DMS153 (cell line): ENCODE measurements around the gene ZC3HAV1.
"Not testable (repeated sequence)": the region's sequence is repeated elsewhere in the genome, so short reads cannot be mapped to it uniquely, and the experiment has no call there.

Experiments
- DNase-seq: peaks from one replicate; lab custom pipeline; 2025; lab: John Stamatoyannopoulos, UW

The ZC3HAV1 gene

GRCh38 chr7:139112741-139113250, 3.3 kb upstream of the ZC3HAV1 start:
- DNase-seq: no peak

DNA sequence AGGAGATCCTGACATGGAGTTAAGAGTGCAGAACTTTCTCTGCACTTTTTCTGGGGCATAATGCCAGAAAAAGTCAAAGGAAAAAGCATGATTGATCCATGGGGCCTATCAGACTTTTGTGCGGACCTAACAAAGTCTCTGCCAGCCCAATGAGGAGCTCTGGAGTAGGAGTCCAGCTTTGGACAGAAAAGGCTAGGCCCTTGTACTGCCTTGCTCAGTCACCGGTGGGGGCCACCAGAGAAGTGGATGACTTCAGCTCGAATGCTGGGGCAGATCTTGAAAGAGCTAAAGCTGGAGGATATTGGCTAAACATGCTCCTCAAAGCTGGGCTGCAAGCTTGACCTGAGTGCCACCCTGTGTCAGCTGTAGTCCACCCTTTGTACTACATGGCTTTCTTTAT, 2.8 kb upstream of the ZC3HAV1 start:
- DNase-seq: no peak

GRCh38 chr7:139111811-139112301, 2.3 kb upstream of the ZC3HAV1 start:
- no peak for DNase-seq

DNA sequence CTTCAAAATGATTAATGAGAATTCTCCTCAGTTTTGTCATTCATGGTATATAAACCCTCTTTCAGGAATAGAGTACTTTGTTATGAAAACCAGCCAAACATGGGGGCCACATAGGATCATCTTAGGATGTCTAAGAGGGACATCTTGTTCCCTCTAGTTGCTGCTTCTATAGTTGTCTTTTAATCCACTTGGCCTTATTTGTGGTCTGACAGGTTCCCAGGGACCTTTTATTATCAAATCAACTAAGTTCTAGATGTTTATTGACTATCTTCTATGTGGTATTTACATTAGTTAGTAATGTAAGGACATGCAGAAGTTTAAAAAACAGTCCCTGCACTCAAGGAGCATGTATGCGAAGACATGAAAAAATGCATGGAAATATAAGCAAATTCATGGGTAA, 1.6 kb upstream of the ZC3HAV1 start:
- no peak for DNase-seq

DNA sequence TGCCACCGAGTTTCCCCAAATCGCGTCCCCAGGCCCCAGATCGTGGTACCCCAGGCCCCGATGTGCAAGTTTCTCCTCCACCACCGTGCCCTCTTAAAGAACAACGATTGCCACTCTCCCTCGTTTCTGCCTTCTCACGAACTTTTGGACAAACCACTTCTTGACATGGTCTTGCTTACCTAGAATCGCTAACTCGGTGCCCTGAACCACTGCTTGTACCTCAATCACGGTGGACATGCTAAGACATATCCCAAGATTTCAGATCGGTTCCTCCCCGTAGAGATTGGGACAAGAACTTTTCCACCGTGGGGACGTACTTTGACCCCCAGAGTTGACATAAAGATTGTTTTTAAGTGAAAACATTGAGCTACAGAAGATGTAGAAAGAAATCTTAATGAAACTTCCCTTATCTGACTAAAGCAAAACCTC, 477 bp upstream of the ZC3HAV1 start:
- DNase-seq: no peak

- no peak for DNase-seq
These were observed 993 bp downstream of the ZC3HAV1 start for GRCh38 chr7:139108266-139109187.

DNA sequence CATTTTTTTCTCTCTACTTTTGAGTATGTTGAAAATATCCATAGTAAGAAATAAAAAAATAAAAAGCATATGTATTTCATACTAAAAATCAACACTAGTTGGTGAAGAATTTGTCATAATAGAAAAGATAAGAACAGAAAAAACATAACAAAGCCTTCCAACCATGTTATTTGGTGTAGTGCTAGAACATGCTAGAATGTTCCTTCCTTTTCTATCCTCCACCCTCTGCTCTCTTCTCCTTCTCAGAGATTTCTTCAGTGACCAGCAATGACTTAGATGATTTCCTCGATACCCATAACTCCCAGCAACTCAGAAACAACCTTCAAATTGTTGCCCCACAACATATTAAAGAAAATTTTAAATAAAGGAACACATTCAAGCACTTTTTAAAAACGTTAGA, 2.6 kb downstream of the ZC3HAV1 start:
- no peak for DNase-seq

- DNase-seq: not testable (repeated sequence)
These were observed 3.3 kb downstream of the ZC3HAV1 start for GRCh38 chr7:139106227-139106626.

DNA sequence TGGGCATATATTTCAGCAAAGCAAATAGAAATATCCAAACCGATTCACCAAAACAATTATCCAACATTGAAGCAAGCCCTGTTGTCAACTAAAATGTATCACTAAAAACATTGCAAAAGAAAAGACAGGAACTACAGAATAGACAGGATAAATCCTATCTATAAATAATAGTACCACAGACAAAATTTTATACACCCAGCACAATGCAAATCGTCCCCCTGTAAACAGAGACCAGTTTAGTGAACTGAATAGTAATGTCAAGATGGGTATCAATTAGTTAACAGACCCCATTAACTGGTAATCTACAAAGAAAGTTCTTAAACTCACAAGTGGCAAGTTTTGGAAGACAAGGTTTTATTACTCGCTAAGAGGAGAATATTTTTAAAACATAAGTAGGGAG, 4.0 kb downstream of the ZC3HAV1 start:
- no peak for DNase-seq

GRCh38 chr7:139104091-139104450, 5.4 kb downstream of the ZC3HAV1 start:
- DNase-seq: no peak

GRCh38 chr7:139103057-139103815, 6.3 kb downstream of the ZC3HAV1 start:
- no peak for DNase-seq

DNA sequence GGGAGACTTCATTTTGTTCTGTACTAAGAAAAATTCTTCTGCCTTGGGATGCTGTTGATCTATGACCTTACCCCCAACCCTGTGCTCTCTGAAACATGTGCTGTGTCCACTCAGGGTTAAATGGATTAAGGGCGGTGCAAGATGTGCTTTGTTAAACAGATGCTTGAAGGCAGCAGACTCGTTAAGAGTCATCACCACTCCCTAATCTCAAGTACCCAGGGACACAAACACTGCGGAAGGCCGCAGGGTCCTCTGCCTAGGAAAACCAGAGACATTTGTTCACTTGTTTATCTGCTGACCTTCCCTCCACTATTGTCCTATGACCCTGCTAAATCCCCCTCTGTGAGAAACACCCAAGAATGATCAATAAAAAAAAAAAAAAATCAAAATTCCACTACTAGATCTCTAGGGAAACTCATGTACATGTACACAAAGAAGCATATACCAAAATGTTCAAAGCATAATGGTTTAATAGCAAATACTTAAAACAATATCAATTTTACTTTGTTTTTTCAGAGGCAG, 7.8 kb downstream of the ZC3HAV1 start:
- DNase-seq: not testable (repeated sequence)

- no peak for DNase-seq
These were observed 10.2 kb downstream of the ZC3HAV1 start for GRCh38 chr7:139099172-139099947.

- DNase-seq: no peak
These were observed 14.3 kb downstream of the ZC3HAV1 start for GRCh38 chr7:139095194-139095659.

GRCh38 chr7:139094596-139094995, 14.9 kb downstream of the ZC3HAV1 start:
- no peak for DNase-seq

DNA sequence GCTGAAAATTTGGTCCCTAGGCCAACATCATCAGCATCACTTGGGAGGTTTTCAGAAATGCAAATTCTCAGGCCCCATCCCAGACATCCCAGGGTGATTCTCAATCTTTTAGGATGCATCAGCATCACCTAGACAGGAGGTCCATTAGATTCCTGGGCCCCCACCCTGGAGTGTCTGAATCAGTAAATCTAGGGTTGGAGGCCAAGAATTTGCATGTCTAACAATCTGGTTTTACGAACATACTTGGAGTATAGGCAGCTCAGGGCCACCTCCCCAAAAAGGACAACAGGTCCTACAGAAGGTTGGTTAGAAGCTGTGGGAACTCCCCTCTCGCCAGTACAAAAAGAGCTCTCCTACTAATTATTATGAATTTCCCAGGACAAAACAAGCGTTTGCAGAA, 15.5 kb downstream of the ZC3HAV1 start:
- no peak for DNase-seq

GRCh38 chr7:139093512-139093911, 16.0 kb downstream of the ZC3HAV1 start:
- DNase-seq: not testable (repeated sequence)

- no peak for DNase-seq
These were observed 17.3 kb downstream of the ZC3HAV1 start for GRCh38 chr7:139092090-139092796.

DNA sequence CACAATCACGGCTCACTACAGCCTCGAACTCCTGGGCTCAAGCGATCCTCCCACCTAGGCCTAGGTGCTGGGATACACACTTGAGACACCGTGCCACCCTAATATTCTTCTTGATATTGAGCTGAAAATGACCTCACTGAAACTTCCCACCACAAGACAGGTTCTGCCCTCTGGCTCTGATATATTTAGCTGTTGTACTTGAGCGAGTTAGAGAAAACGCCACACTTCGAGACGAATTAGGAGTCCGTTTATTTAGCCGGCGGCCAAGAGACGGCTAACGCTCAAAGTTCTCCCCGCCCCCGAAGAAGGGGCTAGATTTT, 17.9 kb downstream of the ZC3HAV1 start:
- DNase-seq: no peak

- DNase-seq: no peak
These were observed 20.4 kb downstream of the ZC3HAV1 start for GRCh38 chr7:139089118-139089517.

- no peak for DNase-seq
These were observed 21.3 kb downstream of the ZC3HAV1 start for GRCh38 chr7:139088268-139088667.
